Measurements from ENCODE around the gene ZNF451. TPM values are rescaled to one million over a fixed set of nuclear protein-coding genes. Genes with fewer than 3 reads are reported as not detected.
A peak's percentile ranks its signal among the peaks of the same experiment; 100 is the strongest.

Gene ZNF451
- total and polyA plus RNA-seq, 2 donors (not counting 1 experiment from before 2014, with no cell fraction given) = 25.9 to 86.3 TPM

GRCh38 chr6:57173056-57173885 is 83.3 kb downstream of the ZNF451 start:
- peak overlapping the region; percentile 87 for H2AFZ ChIP-seq (ENCODE audit: insufficient read depth, low read depth, low read length, poor library complexity, severe bottlenecking)
- H3K4me2 ChIP-seq (replicated peaks; ENCODE audit: low read depth, low read length, poor library complexity, severe bottlenecking) = peak overlapping the region; percentile 86
- Mint-ChIP-seq H3K4me3 (peak overlapping the region; percentile 89), H3K4me1 (peaks cover 17% of the 10 kb centered on the region), H3K27me3 (no peaks in the 10 kb centered on the region), H3K9me3 (ENCODE audit: insufficient read depth) (no peaks in the 10 kb centered on the region), H3K27ac (peak overlapping the region; percentile 88)
- 3% methylated on average over 9 of the region's 19 CpGs for WGBS (ENCODE audit: insufficient coverage)
- CTCF ChIA-PET = interaction anchor here (1.9 kb wide), 1 partner anchor 149 kb away, joined by 4 read pairs; no protein-coding TSS in a partner anchor
- no peak for TF ChIP-seq CTCF (IDR thresholded peaks at IDR 0.05)
- TF ChIP-seq EZH2 (IDR thresholded peaks at IDR 0.05; ENCODE audit: borderline replicate concordance, insufficient read depth, low read depth, low read length, poor library complexity, severe bottlenecking) = no peak
- no peaks in the 10 kb centered on the region for H3K36me3 ChIP-seq (replicated peaks in 1 of 2; ENCODE audit: control extremely low read depth in 1 of 2, control insufficient read depth in 1 of 2, extremely low read depth in 1 of 2, insufficient read depth in 2 of 2, low read length in 1 of 2)
- peak overlapping the region; percentile 65 to 83 (median 79) for H3K4me3 ChIP-seq (ENCODE audit: control extremely low read depth in 1 of 5, extremely low read depth in 1 of 5, insufficient read depth in 1 of 5, low read depth in 2 of 5, low read length in 4 of 5)
- peaks cover 9 to 18% of the 10 kb centered on the region in 2 donors for H3K4me1 ChIP-seq (ENCODE audit: control insufficient read depth in 2 of 2, insufficient read depth in 2 of 2, low read length in 2 of 2)
- H3K9me3 ChIP-seq (ENCODE audit: control extremely low read depth in 1 of 3, control insufficient read depth in 2 of 3, insufficient read depth in 1 of 3, low read length in 2 of 3) = no peaks in the 10 kb centered on the region
- DNase-seq = peak; percentile 50
- ATAC-seq (ENCODE audit: low read depth) = no peak
- POLR2A ChIA-PET = interaction anchor here (1.5 to 1.8 kb wide), 2 partner anchors 48 to 84 kb away, joined by 4 read pairs; partner anchors contain the start of gene ZNF451
- H3K27ac ChIP-seq (ENCODE audit: low read length in 2 of 2) = peak overlapping the region; percentile 51 to 88
- peaks cover 11% of the 10 kb centered on the region for H4K20me1 ChIP-seq (ENCODE audit: control insufficient read depth, insufficient read depth, low read length, poor library complexity, severe bottlenecking)
- peaks cover 9% of the 10 kb centered on the region for H3K79me2 ChIP-seq (ENCODE audit: control insufficient read depth, insufficient read depth, low read length)
- H3K27me3 ChIP-seq (replicated peaks in 1 of 4; ENCODE audit: control extremely low read depth in 1 of 4, control insufficient read depth in 3 of 4, insufficient read depth in 4 of 4, low read length in 3 of 4) = no peaks in the 10 kb centered on the region
- H3K9ac ChIP-seq (ENCODE audit: low read length) = peak overlapping the region; percentile 82
- intact Hi-C loops (cut with micrococcal nuclease) = loop anchor here (2.0 kb wide), 1 partner anchor 126 kb away; the partner anchor contains the start of gene KIAA1586

Data from B cell (primary cell).